B cell (primary cell): ENCODE measurements around the gene CETN3.

Experiments used
- EZH2 ChIP-seq: IDR thresholded peaks from 2 replicates; pipeline ENCODE4 v1.6.1; 2012; ENCODE audit warnings: borderline replicate concordance, low read depth, mild to moderate bottlenecking, moderate library complexity, low read length; ENCODE audit not compliant: insufficient read depth, poor library complexity, severe bottlenecking
- TF ChIP-seq, protein P1 (sequence below): fragments of 200-600 bp; IDR thresholded peaks from one replicate; pipeline ENCODE4 v1.8.0; 2022; ENCODE audit warnings: antibody characterized with exemption, mild to moderate bottlenecking

DNA sequence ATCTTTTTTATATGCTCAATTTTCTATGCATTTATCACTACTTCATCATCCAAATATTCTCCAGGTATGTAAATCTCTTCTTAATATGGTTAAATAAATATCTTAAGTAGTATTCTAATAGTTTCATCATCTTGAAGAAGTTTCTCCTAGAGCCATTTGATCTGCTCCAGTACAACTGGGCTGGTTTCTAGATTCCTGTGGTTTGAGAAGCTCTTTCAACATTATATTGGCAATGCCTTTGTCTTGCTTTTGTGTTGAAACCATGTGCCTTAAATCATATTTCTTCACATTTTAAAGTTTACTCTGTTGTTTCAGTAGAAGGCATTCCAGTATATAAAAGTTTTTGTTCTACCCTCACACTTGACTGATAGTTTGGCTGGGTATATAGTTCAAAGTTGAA lies 37.4 kb upstream of the CETN3 start:
- TF ChIP-seq, protein P1, sequence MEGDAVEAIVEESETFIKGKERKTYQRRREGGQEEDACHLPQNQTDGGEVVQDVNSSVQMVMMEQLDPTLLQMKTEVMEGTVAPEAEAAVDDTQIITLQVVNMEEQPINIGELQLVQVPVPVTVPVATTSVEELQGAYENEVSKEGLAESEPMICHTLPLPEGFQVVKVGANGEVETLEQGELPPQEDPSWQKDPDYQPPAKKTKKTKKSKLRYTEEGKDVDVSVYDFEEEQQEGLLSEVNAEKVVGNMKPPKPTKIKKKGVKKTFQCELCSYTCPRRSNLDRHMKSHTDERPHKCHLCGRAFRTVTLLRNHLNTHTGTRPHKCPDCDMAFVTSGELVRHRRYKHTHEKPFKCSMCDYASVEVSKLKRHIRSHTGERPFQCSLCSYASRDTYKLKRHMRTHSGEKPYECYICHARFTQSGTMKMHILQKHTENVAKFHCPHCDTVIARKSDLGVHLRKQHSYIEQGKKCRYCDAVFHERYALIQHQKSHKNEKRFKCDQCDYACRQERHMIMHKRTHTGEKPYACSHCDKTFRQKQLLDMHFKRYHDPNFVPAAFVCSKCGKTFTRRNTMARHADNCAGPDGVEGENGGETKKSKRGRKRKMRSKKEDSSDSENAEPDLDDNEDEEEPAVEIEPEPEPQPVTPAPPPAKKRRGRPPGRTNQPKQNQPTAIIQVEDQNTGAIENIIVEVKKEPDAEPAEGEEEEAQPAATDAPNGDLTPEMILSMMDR: no peak
- TF ChIP-seq EZH2: no peak
